ENCODE data around the gene SOX6. TPM values are rescaled to one million over a fixed set of nuclear protein-coding genes. Genes with fewer than 3 reads are reported as not detected.

Gene SOX6
- total and polyA plus RNA-seq, 7 donors = 0.61 to 47.6 (median 14.6) TPM

GRCh38 chr11:15969701-15970329 lies 386.5 kb downstream of the SOX6 start:
- intact Hi-C loops (cut with DNase I) = loop anchor here in 1 of 2 donors (5.0 kb wide), 1 partner anchor 637 kb away; no protein-coding TSS in a partner anchor
- Histone ChIP-seq H3K36me3 (ENCODE audit: insufficient read depth in 1 of 2, low read depth in 1 of 2) (no peaks in the 10 kb centered on the region), H3K27me3 (ENCODE audit: insufficient read depth in 3 of 3, low read length in 2 of 3) (no peaks in the 10 kb centered on the region), H3K27ac (peak overlapping the region; percentile 95), H3K4me3 (peak overlapping the region; percentile 55), H3K4me1 (peaks cover 53% of the 10 kb centered on the region), H3K9me3 (no peaks in the 10 kb centered on the region)
- no peak for DNase-seq
- ATAC-seq = no peak
- WGBS, 3 donors = 50 to 68% (median 55%) methylated on average over 6 of the region's 6 CpGs
- TF ChIP-seq CTCF (IDR thresholded peaks at IDR 0.05) = no peak

GRCh38 chr11:15969281-15969680 lies 387.1 kb downstream of the SOX6 start:
- Histone ChIP-seq H3K9me3 (no peaks in the 10 kb centered on the region), H3K4me3 (peak overlapping the region; percentile 55)
- intact Hi-C loops (cut with DNase I) = no loop called here

GRCh38 chr11:15968461-15969130 lies 387.8 kb downstream of the SOX6 start:
- Histone ChIP-seq H3K27me3 (ENCODE audit: insufficient read depth in 3 of 3, low read length in 2 of 3) (no peaks in the 10 kb centered on the region), H3K27ac (peak overlapping the region; percentile 95), H3K4me3 (peak overlapping the region; percentile 55), H3K9me3 (no peaks in the 10 kb centered on the region), H3K36me3 (ENCODE audit: insufficient read depth in 1 of 2, low read depth in 1 of 2) (no peaks in the 10 kb centered on the region), H3K4me1 (peaks cover 53% of the 10 kb centered on the region)
- DNase-seq = peak in 1 of 2 donors; percentile 62
- peak; percentile 34 to 75 (median 68) for ATAC-seq
- intact Hi-C loops (cut with DNase I) = no loop called here
- TF ChIP-seq CTCF (IDR thresholded peaks at IDR 0.05) = no peak
- WGBS, 3 donors = 16 to 28% (median 18%) methylated on average over 10 of the region's 10 CpGs

More at GRCh38 chr11:15969281-15969680, 387.1 kb downstream of the SOX6 start:
- no peak for TF ChIP-seq CTCF (IDR thresholded peaks at IDR 0.05)
- ATAC-seq (peak; percentile 83 to 92 (median 86)), DNase-seq (peak; percentile 53 to 69)
- Histone ChIP-seq H3K36me3 (ENCODE audit: insufficient read depth in 1 of 2, low read depth in 1 of 2) (no peaks in the 10 kb centered on the region), H3K27me3 (ENCODE audit: insufficient read depth in 3 of 3, low read length in 2 of 3) (no peaks in the 10 kb centered on the region), H3K4me1 (peaks cover 53% of the 10 kb centered on the region), H3K27ac (peak overlapping the region; percentile 95)
- WGBS, 3 donors = 6 to 16% (median 10%) methylated on average over 4 of the region's 4 CpGs

- Histone ChIP-seq H3K4me1 (peaks cover 53% of the 10 kb centered on the region), H3K27ac (peak overlapping the region; percentile 95), H3K4me3 (peak overlapping the region; percentile 55), H3K27me3 (ENCODE audit: insufficient read depth in 3 of 3, low read length in 2 of 3) (no peaks in the 10 kb centered on the region), H3K36me3 (ENCODE audit: insufficient read depth in 1 of 2, low read depth in 1 of 2) (no peaks in the 10 kb centered on the region), H3K9me3 (no peaks in the 10 kb centered on the region)
- no peak for DNase-seq
- TF ChIP-seq CTCF (IDR thresholded peaks at IDR 0.05) = no peak
- 11 to 31% (median 17%) methylated on average over 2 of the region's 2 CpGs for WGBS, 3 donors
- intact Hi-C loops (cut with DNase I) = no loop called here
- ATAC-seq = peak; percentile 25 to 74 (median 50)
Observed at GRCh38 chr11:15967966-15968365, 388.4 kb downstream of the SOX6 start.

Measured in psoas muscle (tissue), 8 donors.